HepG2 (cell line): ENCODE data around the gene MYO1C. TPM values are rescaled to one million over a fixed set of nuclear protein-coding genes. Genes with fewer than 3 reads are reported as not detected.
A peak's percentile ranks its signal among the peaks of the same experiment; 100 is the strongest.

ENCODE experiments used
- ATAC-seq: fragments of 200-7000 bp; cut with Tn5 transposase; 3 replicates; pipeline ENCODE4 v1.9.1; 2020; ENCODE audit warnings: mild to moderate bottlenecking, moderate library complexity
- BruUV-seq: library from RNA; stranded (reverse); fragments of 400-500 nt; replicated peaks from 2 replicates; lab custom pipeline; 2021; lab: Mats Ljungman, UMichigan
- CTCF ChIA-PET: fragments of 300-600 bp; formaldehyde crosslinking; extraction: SDS; loops from one replicate; lab custom pipeline; 2021; ENCODE audit warnings: low total read pairs, inconsistent platforms, low intra/inter-chr PET ratio; lab: Yijun Ruan, JAX
- POLR2A ChIA-PET: fragments of 350-600 bp; sonication (Branson Sonifier 250); formaldehyde crosslinking; loops from one replicate; lab custom pipeline; 2020; ENCODE audit warnings: antibody characterized with exemption, inconsistent platforms; lab: Yijun Ruan, JAX
- DNase-seq: peaks from one replicate; pipeline ENCODE4 v3.0.0-alpha.2; 2015; ENCODE audit warnings: low spot score
- FAIRE-seq: peaks from 3 replicates; lab custom pipeline; 2011; peaks lifted over from hg19 to GRCh38; lab: Jason Lieb, UNC
- H2AFZ ChIP-seq: one replicate; pipeline ENCODE4 v1.6.1; 2011; ENCODE audit warnings: low read length, inconsistent platforms
- H3K27ac ChIP-seq: fragments of 300-600 bp; 3 replicates; pipeline ENCODE4 v1.8.0; 2011; ENCODE audit warnings: mixed run types, mild to moderate bottlenecking, mixed read lengths, low read length, inconsistent platforms; ENCODE audit not compliant: insufficient read depth; ENCODE audit errors: extremely low read length
- H3K27me3 ChIP-seq, 2 experiments: fragments of 200-600 bp in 1 of 2; 2 replicates in 1 of 2; 3 replicates in 1 of 2; pipeline versions ENCODE4 v1.6.0 to v1.8.0; 2011; ENCODE audit warnings: low read length in 2 of 2, mild to moderate bottlenecking in 2 of 2, moderate library complexity in 2 of 2, inconsistent platforms in 1 of 2; ENCODE audit not compliant: insufficient read depth in 2 of 2, control insufficient read depth in 1 of 2
- H3K36me3 ChIP-seq, 2 experiments: fragments of 200-600 bp in 1 of 2; replicated peaks in 1 of 2; 2 replicates in 1 of 2; 3 replicates in 1 of 2; pipeline versions ENCODE4 v1.5.1 to v1.8.0; 2011; ENCODE audit warnings: low read length in 2 of 2, inconsistent platforms in 1 of 2; ENCODE audit not compliant: insufficient read depth in 2 of 2, control insufficient read depth in 1 of 2
- H3K4me1 ChIP-seq: 2 replicates; pipeline ENCODE4 v1.5.1; 2012; ENCODE audit warnings: low read length, inconsistent platforms; ENCODE audit not compliant: insufficient read depth
- H3K4me2 ChIP-seq: 2 replicates; pipeline ENCODE4 v1.6.0; 2011; ENCODE audit warnings: low read depth, low read length, inconsistent platforms
- H3K4me3 ChIP-seq, 3 experiments: fragments of 200-600 bp in 1 of 3; sonication (generic), shearing (Covaris generic) in 1 of 3; replicated peaks in 1 of 3; 2 replicates each; pipeline ENCODE4 v1.5.1; 2011 to 2016; ENCODE audit warnings: low read length in 3 of 3, inconsistent platforms in 2 of 3, low read depth in 2 of 3, mild to moderate bottlenecking in 2 of 3, control low read depth in 1 of 3, mixed read lengths in 1 of 3; ENCODE audit not compliant: insufficient read depth in 1 of 3
- H3K79me2 ChIP-seq: one replicate; pipeline ENCODE4 v1.6.1; 2011; ENCODE audit warnings: low read length, inconsistent platforms; ENCODE audit not compliant: insufficient read depth
- H3K9ac ChIP-seq: 2 replicates; pipeline ENCODE4 v1.6.0; 2011; ENCODE audit warnings: mild to moderate bottlenecking, low read depth, low read length, inconsistent platforms; ENCODE audit not compliant: insufficient read depth
- H3K9me3 ChIP-seq: 2 replicates; pipeline ENCODE4 v1.5.1; 2012; ENCODE audit warnings: mild to moderate bottlenecking, low read length
- H4K20me1 ChIP-seq: 2 replicates; pipeline ENCODE4 v1.6.0; 2011; ENCODE audit warnings: inconsistent platforms, mild to moderate bottlenecking, low read length, moderate library complexity; ENCODE audit not compliant: insufficient read depth
- FOXC1 ChIP-seq: sonication (generic); formaldehyde crosslinking; IDR thresholded peaks from 2 replicates; pipeline ENCODE4 v1.8.0; 2022; ENCODE audit warnings: mild to moderate bottlenecking, missing genetic modification reagents, borderline replicate concordance
- ZBTB14 ChIP-seq: sonication (generic); formaldehyde crosslinking; IDR thresholded peaks from 2 replicates; pipeline ENCODE4 v1.4.0; 2020; ENCODE audit warnings: missing genetic modification reagents
- WGBS: methylation state at CpG from one replicate; pipeline ENCODE4 v1.1.6; 2017; ENCODE audit warnings: low lambda C conversion rate; 5-methylcytosine and 5-hydroxymethylcytosine counted together
- in situ Hi-C: cut with HindIII; loops from 2 replicates; pipeline ENCODE4 v1.10.0; 2017; ENCODE audit warnings: low pct_unique_long_range_greater_than_20kb; ENCODE audit not compliant: extremely low pct_ligation_motif_present
- intact Hi-C: fragments of 100-400 bp; cut with micrococcal nuclease; formaldehyde crosslinking; loops from one replicate; pipeline ENCODE4 v1.10.0; 2022; ENCODE audit not compliant: unreplicated experiment
- polyA plus RNA-seq, 8 experiments: library from polyadenylated mRNA; depleted of rRNA in 3 of 8; stranded (reverse) in 7 of 8; unstranded in 1 of 8; fragments of >200 nt; fragmentation: Illumina TruSeq in 4 of 8; extraction: Trizol in 4 of 8; gene quantifications; 2 replicates each; pipeline versions ENCODE4 v1.2.1 to v1.2.3, GENCODE V29; 2011 to 2016; ENCODE audit warnings: low read depth in 4 of 8, missing spikeins in 1 of 8, mixed read lengths in 1 of 8; ENCODE audit not compliant: insufficient read depth in 1 of 8
- total RNA-seq, 5 experiments: library from RNA; depleted of rRNA; stranded (reverse); fragments of >200 nt; fragmentation: Illumina TruSeq; extraction: Trizol; gene quantifications; 2 replicates each; pipeline ENCODE4 v1.2.3, GENCODE V29; 2016; ENCODE audit warnings: low read depth in 1 of 5
- TF ChIP-seq, protein P1 (sequence below): sonication (generic); formaldehyde crosslinking; IDR thresholded peaks from 2 replicates; pipeline ENCODE4 v1.5.0; 2020; ENCODE audit warnings: missing genetic modification reagents

The MYO1C gene
- total and polyA plus RNA-seq, 2 of the 13 experiments (the other 11 are each of a cell fraction or from before 2014, with no cell fraction given): 22.7 to 40.8 TPM

GRCh38 chr17:1454541-1454940 is 37.9 kb downstream of the MYO1C start:
- TF ChIP-seq FOXC1 (CRISPR knock-in tag) (0 out of 2 replicates have a peak, but pooled peaks have one; percentile 19), ZBTB14 (CRISPR knock-in tag) (no peak)
- TF ChIP-seq, protein P1, sequence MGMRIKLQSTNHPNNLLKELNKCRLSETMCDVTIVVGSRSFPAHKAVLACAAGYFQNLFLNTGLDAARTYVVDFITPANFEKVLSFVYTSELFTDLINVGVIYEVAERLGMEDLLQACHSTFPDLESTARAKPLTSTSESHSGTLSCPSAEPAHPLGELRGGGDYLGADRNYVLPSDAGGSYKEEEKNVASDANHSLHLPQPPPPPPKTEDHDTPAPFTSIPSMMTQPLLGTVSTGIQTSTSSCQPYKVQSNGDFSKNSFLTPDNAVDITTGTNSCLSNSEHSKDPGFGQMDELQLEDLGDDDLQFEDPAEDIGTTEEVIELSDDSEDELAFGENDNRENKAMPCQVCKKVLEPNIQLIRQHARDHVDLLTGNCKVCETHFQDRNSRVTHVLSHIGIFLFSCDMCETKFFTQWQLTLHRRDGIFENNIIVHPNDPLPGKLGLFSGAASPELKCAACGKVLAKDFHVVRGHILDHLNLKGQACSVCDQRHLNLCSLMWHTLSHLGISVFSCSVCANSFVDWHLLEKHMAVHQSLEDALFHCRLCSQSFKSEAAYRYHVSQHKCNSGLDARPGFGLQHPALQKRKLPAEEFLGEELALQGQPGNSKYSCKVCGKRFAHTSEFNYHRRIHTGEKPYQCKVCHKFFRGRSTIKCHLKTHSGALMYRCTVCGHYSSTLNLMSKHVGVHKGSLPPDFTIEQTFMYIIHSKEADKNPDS (CRISPR knock-in tag): 0 out of 2 replicates have a peak, but pooled peaks have one; percentile 26
- no TSS peak for BruUV-seq
- FAIRE-seq (no peak), ATAC-seq (no peak), DNase-seq (no peak)
- Histone ChIP-seq H4K20me1 (peaks cover 13% of the 10 kb centered on the region; the same call in 1 of the 2 replicates), H3K9ac (peak overlapping the region; percentile 98), H3K27me3 (no peaks in the 10 kb centered on the region; a peak in 1 of 5 replicates), H3K4me2 (peak overlapping the region; percentile 85), H2AFZ (no peak overlapping the region), H3K79me2 (peaks cover 60% of the 10 kb centered on the region), H3K9me3 (no peaks in the 10 kb centered on the region), H3K4me3 (peak overlapping the region; percentile 89 to 99 (median 98)), H3K4me1 (peaks cover 49% of the 10 kb centered on the region), H3K27ac (no peak overlapping the region), H3K36me3 (no peaks in the 10 kb centered on the region)
- ChIA-PET POLR2A (interaction anchor here (1.6 to 2.0 kb wide), 2 partner anchors 13 to 62 kb away, joined by 4 to 12 read pairs; partner anchors contain the start of gene INPP5K), CTCF (interaction anchor here (2.3 kb wide), 1 partner anchor 61 kb away, joined by 7 read pairs; no protein-coding TSS in a partner anchor)
- 49% methylated on average over 9 of the region's 9 CpGs for WGBS
- in situ Hi-C loops (no loop called here), intact Hi-C loops (no loop called here)
